Adrenal gland (tissue), 5 donors: ENCODE results near the gene UCP2.

Experiments
- POLR2A ChIP-seq, 2 donors: fragments of 450-650 bp; IDR thresholded peaks; one replicate each; pipeline ENCODE4 v1.6.1; 2017; ENCODE audit warnings: antibody characterized with exemption in 2 of 2, mild to moderate bottlenecking in 2 of 2, moderate library complexity in 1 of 2
- TF ChIP-seq, protein P1 (sequence below), 6 experiments: fragments of 450-650 bp in 4 of 6; fragments of 200-600 bp in 2 of 6; sonication (generic) in 1 of 6; IDR thresholded peaks; 1 replicate in 5 of 6; 2 replicates in 1 of 6; pipeline versions ENCODE4 v1.5.1 to v1.8.0; 2016 to 2021; ENCODE audit warnings: antibody characterized with exemption in 6 of 6, mild to moderate bottlenecking in 2 of 6, moderate library complexity in 1 of 6
- donor health status: DM: no; HTN: no; CAD: no.

DNA sequence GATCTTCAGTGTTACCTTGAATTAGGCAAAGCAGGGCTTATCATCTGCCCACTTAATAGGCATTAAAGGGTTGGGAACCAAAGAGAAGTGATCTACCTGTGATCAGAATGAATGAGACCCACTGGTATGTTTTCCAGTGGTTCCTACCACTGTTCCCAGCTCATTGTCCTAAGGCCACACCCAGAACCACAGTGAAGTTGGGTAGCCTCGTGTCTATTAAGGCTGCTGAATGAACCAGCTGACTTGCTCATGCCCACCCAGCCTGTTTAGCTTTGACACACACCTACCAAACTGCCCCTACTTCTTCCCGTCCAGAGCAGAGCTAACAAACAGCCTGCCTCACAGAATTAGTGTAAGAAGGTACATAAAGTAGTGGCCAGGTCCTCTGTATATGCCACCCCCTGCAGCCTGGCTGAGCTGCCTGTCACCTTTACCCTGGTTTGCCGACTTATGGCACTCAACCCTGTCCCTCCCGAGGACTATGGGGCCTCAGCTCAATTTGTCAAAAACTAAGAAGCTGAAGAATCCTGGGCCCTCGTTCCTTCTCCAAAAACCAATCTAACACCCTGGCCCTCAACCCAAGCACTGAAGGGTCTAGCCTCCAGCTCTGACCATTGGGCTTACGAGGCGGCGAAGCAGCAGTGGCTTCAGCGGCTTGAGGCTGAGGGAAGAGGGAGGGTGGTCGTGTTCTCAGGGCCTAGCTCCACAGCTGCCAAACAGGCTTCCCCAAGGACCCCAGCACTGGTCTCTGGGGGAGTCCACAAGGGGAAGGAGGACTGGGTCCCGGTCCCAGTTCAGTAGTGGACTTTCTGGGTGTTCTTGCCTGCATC lies 9.8 kb downstream of the UCP2 start:
- TF ChIP-seq, protein P1, sequence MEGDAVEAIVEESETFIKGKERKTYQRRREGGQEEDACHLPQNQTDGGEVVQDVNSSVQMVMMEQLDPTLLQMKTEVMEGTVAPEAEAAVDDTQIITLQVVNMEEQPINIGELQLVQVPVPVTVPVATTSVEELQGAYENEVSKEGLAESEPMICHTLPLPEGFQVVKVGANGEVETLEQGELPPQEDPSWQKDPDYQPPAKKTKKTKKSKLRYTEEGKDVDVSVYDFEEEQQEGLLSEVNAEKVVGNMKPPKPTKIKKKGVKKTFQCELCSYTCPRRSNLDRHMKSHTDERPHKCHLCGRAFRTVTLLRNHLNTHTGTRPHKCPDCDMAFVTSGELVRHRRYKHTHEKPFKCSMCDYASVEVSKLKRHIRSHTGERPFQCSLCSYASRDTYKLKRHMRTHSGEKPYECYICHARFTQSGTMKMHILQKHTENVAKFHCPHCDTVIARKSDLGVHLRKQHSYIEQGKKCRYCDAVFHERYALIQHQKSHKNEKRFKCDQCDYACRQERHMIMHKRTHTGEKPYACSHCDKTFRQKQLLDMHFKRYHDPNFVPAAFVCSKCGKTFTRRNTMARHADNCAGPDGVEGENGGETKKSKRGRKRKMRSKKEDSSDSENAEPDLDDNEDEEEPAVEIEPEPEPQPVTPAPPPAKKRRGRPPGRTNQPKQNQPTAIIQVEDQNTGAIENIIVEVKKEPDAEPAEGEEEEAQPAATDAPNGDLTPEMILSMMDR (IDR thresholded peaks at IDR 0.05), result no peak
- TF ChIP-seq POLR2A (IDR thresholded peaks at IDR 0.05), result no peak
